NCI-H345 (cell line): Measurements from ENCODE around the gene GABARAP.

Source experiments
- DNase-seq: peaks from one replicate; lab custom pipeline; 2025; lab: John Stamatoyannopoulos, UW

The GABARAP gene

DNA sequence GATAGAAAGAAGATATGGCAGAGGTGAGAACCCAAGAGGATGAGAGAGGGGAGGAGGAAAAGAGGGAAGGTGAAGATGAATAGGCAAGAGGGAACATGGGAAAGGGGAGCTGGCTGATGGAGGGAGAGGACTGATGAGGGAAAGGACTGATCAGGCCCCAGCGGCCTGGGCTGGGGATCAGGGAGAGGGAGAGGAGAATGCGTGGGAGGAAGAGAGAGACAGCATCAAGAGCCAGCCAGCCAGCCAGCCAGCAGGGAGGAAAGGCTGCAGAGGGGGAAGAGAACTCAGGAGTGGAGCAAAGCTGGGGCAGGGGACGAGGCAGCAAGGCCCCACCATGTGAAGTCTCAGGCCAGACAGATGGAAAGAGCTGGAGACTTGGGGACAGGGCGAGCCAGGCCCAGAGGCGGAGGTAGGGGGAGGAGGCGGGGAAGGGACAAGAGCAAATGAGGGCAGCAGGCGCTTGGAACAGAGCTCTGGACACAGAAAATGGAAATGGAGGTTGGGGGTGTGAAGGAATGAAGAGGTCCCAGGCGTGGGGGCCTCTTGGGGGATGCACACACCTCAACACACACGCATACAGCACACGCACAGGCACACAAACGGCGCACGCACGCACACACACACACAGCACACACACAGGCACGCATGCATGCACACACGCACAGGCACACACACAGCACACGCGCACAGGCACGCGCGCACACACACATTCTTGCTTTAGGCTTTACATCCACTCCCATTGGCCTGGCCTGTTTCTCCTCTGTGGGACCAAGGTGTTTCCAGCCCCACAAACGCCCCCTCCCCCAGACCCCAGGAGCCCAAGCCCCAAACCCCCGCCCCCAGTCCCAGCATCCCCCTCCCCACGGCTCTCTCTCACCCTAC is 34.9 kb downstream of the GABARAP start:
- no peak for DNase-seq

- DNase-seq, result no peak
These were observed 36.7 kb downstream of the GABARAP start for GRCh38 chr17:7205561-7205960.

- peak; percentile 84 for DNase-seq
These were observed 37.3 kb downstream of the GABARAP start for GRCh38 chr17:7204828-7205461.

DNA sequence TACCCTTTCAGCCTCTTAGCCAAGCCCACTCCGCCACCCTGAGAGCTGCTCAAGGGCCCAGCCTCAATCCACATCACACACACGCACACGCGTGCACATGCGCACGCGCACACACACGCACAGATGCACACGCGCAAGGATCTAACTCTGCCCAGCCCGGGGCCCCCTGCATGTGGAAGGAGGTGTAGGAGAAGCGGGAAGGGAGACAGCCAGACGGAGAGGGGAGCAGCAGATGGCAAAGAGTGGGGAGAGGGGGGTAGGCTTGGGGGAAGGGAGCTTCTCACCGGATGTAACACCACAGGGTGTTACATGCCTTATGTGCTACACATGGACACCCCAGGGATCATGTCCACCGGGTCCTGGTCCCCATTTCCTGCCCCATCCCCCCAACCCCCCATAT is 37.9 kb downstream of the GABARAP start:
- no peak for DNase-seq

GRCh38 chr17:7203391-7203790 is 38.9 kb downstream of the GABARAP start:
- no peak for DNase-seq

GRCh38 chr17:7196651-7197401 is 45.4 kb downstream of the GABARAP start:
- DNase-seq, result no peak

GRCh38 chr17:7195971-7196370 is 46.3 kb downstream of the GABARAP start:
- DNase-seq, result no peak

- no peak for DNase-seq
These were observed 49.8 kb downstream of the GABARAP start for GRCh38 chr17:7192271-7192937.

DNA sequence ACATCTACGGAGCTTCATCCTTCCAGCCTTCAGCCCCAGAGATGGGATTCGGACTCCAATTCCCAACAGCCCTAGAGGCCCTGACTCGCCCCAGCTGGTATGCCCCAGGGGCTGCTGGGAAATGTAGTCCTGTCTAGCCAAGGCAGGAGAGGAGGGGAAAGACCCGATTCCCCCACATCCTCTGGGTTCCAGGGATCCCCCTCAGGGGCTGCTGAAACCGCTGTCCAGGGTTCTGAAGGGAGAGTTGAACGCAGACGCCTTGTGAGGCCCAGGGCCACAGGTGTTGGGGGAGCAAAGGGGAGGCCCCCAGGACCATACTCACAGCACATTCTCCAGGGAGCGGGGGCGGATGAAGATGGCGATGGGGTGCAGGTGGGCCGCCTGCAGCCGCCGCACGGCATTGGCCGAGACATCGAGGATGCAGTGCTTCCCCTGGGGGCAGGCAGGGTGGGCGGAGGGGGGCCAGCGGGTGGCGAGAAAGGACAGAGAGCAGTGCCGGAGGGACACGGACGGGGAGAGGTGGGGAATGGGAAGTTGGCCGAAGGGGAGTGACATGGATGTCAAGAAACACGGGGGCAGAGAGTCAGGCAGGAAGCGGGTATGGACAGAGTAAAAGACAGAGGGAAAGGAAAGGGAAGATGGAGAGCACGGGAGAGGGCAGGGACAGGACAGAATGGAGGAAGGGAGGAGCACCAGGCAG is 50.5 kb downstream of the GABARAP start:
- no peak for DNase-seq

- no peak for DNase-seq
These were observed 51.2 kb downstream of the GABARAP start for GRCh38 chr17:7191069-7191468.

GRCh38 chr17:7190276-7190917 is 51.9 kb downstream of the GABARAP start:
- DNase-seq, result no peak
